HG03521 (cell line): ENCODE data around the gene DNAJC2.
"Not testable (repeated sequence)": the region's sequence is repeated elsewhere in the genome, so short reads cannot be mapped to it uniquely, and the experiment has no call there.

Experiments
- ATAC-seq: cut with Tn5 transposase; IDR thresholded peaks from one replicate; pipeline ENCODE4 v1.9.1; 2021; ENCODE audit warnings: mild to moderate bottlenecking, moderate library complexity; ENCODE audit not compliant: unreplicated experiment

DNAJC2 gene

DNA sequence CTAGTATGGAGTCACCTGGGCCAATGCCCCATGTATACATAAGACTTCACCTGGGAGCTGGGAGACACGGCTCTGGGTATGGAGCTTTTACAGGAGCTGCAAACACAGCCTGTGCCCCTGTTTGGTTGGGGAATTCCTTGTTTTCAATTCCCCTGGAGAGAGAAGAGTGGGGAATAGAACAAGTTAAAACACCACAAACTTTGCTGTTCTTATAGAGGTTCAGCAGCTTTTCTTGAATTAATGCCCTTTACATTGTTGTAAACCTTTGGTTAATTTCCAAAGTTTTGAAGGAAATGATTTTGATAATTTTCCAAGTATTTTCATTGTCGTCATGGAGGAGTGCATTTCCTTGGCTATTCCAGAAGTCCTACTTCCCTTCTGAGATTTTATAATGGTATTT, 66.4 kb downstream of the DNAJC2 start:
- ATAC-seq, result not testable (repeated sequence)

DNA sequence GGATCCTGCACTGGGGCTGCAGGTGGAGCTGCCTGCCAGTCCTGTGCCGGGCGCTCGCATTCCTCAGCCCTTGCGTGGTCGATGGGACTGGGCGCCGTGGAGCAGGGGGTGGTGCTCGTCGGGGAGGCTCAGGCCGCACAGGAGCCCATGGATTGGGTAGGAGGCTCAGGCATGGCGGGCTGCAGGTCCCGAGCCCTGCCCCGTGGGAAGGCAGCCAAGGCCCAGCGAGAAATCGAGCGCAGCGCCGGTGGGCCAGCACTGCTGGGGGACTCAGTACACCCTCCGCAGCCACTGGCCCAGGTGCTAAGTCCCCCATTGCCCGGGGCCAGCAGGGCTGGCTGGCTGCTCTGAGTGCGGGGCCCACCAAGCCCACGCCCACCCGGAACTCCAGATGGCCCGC, 69.7 kb downstream of the DNAJC2 start:
- ATAC-seq, result not testable (repeated sequence)

DNA sequence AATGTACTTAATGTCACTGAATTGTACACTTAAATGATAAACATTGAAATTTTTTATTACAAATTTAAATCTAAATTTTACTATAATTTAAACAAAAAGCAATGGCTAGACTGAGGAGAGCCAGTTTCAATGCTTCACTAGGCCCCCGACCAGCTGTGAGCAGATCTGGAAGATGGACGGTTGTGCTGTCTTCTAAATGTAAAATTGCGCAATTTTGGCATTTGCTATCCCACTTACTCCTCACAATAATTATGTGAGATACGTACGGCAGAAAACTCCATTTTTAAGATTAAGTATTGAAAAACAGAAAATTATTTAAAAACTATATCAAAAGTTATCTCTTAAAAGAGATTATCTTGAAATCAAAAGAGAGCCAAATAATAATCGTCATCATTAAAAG, 71.2 kb downstream of the DNAJC2 start:
- ATAC-seq, result not testable (repeated sequence)

DNA sequence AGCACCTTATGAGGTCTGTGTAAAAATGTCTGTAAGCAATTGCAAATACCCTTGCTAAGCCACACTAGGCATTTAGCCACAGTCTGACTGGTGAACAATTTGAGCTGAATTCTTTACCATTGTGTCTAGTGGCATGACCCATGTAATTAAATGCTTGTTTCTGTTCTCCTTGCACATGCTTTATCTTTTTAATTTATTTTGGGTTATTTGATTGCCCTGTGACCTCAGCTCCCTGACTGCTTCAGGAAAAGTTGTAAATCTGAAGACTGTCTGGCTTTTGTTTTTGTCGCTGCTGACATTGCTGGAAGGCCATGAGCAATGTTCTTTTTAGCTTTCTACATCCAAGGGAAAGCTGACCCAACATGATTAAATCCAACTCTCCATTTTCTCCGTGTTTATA, 78.3 kb downstream of the DNAJC2 start:
- not testable (repeated sequence) for ATAC-seq

DNA sequence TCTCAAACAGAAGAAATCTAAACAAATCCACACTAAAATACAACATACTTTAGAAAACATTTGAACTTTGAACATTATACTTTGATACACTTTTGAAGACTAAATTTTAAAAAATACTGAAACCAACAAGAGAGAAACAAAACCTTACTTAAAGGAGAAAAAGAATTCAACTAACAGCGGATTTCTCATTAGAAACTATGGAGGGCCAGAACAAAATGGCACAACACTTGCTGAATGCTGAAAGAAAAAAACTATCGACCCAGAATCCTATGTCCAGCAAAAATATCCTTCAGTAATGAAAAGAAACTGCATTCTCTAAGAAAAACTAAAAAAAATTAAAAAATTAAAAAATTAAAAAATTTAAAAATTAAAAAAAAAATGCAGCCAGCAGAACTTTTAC, 80.5 kb downstream of the DNAJC2 start:
- not testable (repeated sequence) for ATAC-seq
